Measurements from ENCODE around the gene TRIO.

Gene TRIO

DNA sequence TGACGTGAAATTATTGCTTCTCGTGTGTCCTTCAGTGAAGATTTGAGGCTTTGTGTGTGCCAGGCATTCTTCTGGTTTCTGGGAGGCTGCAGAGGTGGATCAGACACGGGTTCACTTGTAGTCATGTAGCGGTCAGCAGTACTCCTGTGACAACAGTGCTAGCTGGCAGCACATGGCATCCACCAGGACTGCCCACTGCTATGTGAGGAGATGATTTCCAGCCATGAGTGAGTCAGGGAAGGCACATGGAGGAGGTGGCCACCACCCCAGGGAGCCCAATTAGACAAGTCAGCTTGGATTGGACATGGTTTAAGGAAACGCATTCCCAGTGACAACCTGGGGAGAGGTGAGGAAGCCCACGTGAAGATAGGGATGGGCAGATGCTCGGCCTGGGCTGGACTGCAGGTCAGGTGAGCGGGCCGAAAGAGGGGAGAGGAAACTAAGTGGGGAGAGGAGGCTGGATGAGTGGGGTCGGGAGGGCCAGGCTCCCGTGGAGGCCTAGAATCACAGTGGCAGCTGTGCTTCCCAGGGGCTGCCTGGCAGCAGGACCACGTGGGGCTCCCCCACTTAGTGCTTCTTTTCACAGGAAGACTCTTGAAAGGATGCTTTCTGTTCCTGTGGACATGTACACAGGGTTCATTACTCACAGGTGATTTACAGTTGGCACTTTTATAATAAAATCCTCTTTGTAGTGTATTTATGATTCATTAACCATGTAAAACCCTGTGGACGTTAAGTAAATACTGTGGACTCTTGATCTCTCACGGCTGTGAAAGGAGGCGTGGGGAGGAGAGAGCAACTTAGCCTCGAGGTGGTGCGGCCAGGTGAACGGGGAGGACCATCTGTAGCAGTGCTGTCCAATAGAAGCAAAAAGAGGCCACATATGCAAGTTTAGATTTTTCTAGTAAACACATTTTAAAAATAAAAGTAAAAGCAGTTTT, 358.5 kb downstream of the TRIO start:
- Histone ChIP-seq H3K27me3 (ENCODE audit: control insufficient read depth, insufficient read depth, low read length) (no peaks in the 10 kb centered on the region), H3K4me3 (ENCODE audit: low read length) (no peak overlapping the region), H3K36me3 (ENCODE audit: control insufficient read depth, insufficient read depth, low read length) (peaks cover 5% of the 10 kb centered on the region), H3K9ac (ENCODE audit: low read length) (no peak overlapping the region), H3K9me3 (ENCODE audit: control insufficient read depth, low read length) (no peaks in the 10 kb centered on the region), H3K4me1 (ENCODE audit: control insufficient read depth, insufficient read depth, low read length) (no peaks in the 10 kb centered on the region)

DNA sequence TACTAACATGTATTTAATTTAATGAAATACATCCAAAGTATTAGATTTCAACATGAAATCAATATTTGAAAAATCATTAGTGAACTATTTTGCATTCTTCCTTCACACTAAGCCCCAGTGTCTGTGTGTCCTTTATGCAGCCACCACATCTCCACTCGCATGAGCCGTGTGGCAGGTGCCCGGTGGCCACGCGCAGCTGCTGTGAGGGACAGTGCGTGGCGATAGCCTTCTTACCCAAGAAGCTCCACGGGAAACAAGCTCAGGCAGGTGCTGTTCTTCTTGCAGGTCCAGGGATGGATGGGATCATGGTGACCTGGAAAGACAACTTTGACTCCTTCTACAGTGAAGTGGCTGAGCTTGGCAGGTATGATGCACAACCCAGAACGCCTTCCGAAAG, 359.1 kb downstream of the TRIO start:
- Histone ChIP-seq H3K4me3 (ENCODE audit: low read length) (no peak overlapping the region), H3K9ac (ENCODE audit: low read length) (no peak overlapping the region), H3K9me3 (ENCODE audit: control insufficient read depth, low read length) (no peaks in the 10 kb centered on the region), H3K27me3 (ENCODE audit: control insufficient read depth, insufficient read depth, low read length) (no peaks in the 10 kb centered on the region), H3K4me1 (ENCODE audit: control insufficient read depth, insufficient read depth, low read length) (no peaks in the 10 kb centered on the region), H3K36me3 (ENCODE audit: control insufficient read depth, insufficient read depth, low read length) (peaks cover 5% of the 10 kb centered on the region)

DNA sequence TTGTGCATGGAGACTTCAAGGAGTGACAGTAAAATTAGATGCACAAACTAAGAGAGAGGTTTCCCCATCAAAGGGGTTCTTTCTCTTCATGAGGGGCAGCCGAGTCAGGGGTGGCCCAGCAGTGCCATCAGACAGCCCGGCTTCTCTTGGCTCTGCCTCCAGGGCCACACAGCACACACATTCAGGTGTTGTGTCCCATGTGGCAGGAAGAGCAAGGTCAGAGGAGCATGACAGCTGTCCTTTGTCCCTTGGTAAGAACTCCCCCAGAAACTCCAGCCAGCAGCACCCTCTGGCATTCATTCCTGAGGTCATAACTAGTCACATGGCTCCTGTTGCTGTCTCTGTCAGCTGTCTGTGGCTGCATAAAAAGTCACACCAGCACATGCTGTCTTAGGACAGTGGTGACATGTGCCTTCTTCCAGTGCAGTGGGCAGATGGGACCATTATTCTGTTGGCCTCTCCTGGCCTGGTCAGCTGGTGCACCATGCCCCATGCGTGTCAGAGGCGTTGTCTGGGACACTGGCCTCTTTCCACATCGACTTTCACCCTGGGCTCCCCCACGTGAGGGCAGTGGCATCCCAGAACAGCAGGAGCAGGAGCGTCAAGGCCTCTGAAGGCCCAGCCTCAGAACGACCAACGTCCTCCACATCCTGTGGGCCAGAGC, 360.0 kb downstream of the TRIO start:
- Histone ChIP-seq H3K9ac (ENCODE audit: low read length) (no peak overlapping the region), H3K27me3 (ENCODE audit: control insufficient read depth, insufficient read depth, low read length) (no peaks in the 10 kb centered on the region), H3K4me1 (ENCODE audit: control insufficient read depth, insufficient read depth, low read length) (no peaks in the 10 kb centered on the region), H3K4me3 (ENCODE audit: low read length) (no peak overlapping the region), H3K9me3 (ENCODE audit: control insufficient read depth, low read length) (no peaks in the 10 kb centered on the region), H3K36me3 (ENCODE audit: control insufficient read depth, insufficient read depth, low read length) (peaks cover 5% of the 10 kb centered on the region)

DNA sequence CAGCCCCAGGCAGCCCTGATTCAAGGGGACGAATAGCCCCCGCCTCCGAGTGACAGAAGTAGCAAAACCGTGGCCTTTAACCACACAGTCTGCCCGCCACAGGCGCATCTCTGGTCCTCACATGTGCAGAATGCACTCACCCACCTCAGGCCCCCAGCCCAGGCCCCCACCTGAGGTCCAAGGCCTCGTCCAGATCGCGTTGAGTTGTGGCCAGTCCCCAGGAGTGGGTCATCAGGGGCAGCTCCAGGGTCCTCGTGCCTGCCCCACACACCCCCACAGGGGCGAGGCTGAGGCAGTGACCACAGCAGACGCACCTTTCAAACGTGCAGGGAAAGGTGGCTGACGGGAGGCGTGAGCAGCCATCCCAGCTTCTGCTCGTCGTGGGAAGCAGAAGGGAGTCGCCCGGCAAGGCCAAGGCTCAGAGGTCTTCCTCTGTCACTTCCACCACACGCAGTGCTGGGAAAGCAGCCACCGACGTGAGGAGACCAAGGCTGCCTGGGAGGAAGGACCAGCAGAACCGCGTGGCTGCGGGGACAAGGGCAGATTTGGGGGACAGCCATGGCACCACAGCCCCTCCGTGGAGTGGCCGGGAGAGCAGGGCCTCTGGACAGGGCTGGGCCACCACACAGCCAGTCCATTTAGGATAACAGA, 360.7 kb downstream of the TRIO start:
- Histone ChIP-seq H3K27me3 (ENCODE audit: control insufficient read depth, insufficient read depth, low read length) (no peaks in the 10 kb centered on the region), H3K4me1 (ENCODE audit: control insufficient read depth, insufficient read depth, low read length) (no peaks in the 10 kb centered on the region), H3K9ac (ENCODE audit: low read length) (no peak overlapping the region), H3K9me3 (ENCODE audit: control insufficient read depth, low read length) (no peaks in the 10 kb centered on the region), H3K4me3 (ENCODE audit: low read length) (no peak overlapping the region), H3K36me3 (ENCODE audit: control insufficient read depth, insufficient read depth, low read length) (no peaks in the 10 kb centered on the region)

DNA sequence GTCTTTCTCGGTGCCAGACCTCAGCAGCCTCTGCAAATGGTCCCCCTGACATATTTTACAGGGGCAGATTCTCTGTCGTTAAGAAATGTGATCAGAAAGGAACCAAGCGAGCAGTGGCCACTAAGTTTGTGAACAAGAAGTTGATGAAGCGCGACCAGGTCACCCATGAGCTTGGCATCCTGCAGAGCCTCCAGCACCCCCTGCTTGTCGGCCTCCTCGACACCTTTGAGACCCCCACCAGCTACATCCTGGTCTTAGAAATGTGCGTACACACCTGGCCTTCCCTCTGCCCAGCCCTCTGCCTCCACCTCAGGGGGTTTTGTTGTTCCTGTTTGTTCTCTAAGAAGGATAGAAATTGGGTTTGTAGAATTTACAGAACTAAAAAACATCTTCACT, 361.2 kb downstream of the TRIO start:
- Histone ChIP-seq H3K4me1 (ENCODE audit: control insufficient read depth, insufficient read depth, low read length) (no peaks in the 10 kb centered on the region), H3K4me3 (ENCODE audit: low read length) (no peak overlapping the region), H3K36me3 (ENCODE audit: control insufficient read depth, insufficient read depth, low read length) (no peaks in the 10 kb centered on the region), H3K27me3 (ENCODE audit: control insufficient read depth, insufficient read depth, low read length) (no peaks in the 10 kb centered on the region), H3K9me3 (ENCODE audit: control insufficient read depth, low read length) (no peaks in the 10 kb centered on the region), H3K9ac (ENCODE audit: low read length) (no peak overlapping the region)

DNA sequence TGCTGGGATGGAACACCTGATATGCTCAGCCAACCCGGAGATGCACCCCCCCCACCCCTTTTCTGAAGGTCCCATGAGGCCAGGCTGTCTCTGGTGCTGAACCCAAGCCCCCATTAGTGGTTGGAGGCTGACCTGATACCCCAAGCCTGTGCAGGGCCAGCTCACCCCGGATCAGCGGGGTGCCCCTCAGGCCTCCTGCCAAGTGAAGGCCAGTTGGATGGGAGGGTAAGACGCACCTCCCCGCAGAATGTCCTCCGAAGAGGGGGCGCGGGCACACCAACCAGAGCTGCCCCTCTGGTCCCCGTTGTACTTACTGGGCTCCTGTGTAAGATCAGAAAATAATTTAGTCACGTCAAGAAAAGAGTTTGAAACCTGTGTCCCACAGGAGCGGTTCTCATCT, 361.7 kb downstream of the TRIO start:
- Histone ChIP-seq H3K9me3 (ENCODE audit: control insufficient read depth, low read length) (no peaks in the 10 kb centered on the region), H3K27me3 (ENCODE audit: control insufficient read depth, insufficient read depth, low read length) (no peaks in the 10 kb centered on the region), H3K36me3 (ENCODE audit: control insufficient read depth, insufficient read depth, low read length) (no peaks in the 10 kb centered on the region), H3K4me1 (ENCODE audit: control insufficient read depth, insufficient read depth, low read length) (no peaks in the 10 kb centered on the region), H3K4me3 (ENCODE audit: low read length) (no peak overlapping the region), H3K9ac (ENCODE audit: low read length) (no peak overlapping the region)

DNA sequence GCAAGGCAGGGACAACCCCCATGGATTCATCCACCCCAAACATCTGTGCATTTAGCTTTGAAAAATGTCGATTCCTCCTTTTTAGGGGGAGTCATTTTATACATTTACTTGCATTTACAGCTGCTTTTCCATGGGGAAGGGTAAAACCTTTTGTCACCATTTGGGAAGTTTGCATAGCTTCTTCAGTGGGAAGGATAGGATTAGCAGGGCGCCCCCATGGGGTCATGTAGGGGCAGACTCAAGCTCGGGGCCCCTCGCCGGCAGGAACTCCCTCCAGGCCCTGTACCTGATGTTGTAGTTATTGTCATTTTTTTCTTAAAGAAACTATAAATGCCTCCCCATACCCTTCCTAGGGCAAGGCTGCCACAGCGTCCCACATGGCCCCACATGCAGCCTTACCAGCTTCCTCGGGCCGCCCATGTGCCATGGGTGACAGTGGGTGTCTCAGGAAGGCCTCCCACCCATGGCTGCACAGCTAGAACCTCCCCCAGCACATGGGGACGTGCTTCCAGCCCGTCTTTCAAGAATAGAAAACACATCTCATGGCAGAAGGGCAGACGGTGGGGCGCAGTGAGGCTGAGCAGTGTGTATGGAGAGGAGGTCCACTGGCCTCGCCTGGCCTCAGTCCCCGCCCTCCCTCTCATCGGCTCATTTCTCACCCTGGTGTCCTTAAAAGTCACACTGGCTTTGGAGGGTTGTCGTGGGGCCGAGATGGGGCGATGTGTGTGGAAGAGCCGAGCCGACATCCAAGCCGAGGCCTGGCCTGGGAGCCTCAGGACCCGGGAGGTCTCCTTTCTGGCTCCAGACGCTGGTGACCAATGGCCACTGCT, 362.4 kb downstream of the TRIO start:
- no peak overlapping the region for H3K9ac ChIP-seq (ENCODE audit: low read length)
- no peaks in the 10 kb centered on the region for H3K4me1 ChIP-seq (ENCODE audit: control insufficient read depth, insufficient read depth, low read length)
- H3K4me3 ChIP-seq (ENCODE audit: low read length) = no peak overlapping the region
- H3K9me3 ChIP-seq (ENCODE audit: control insufficient read depth, low read length) = no peaks in the 10 kb centered on the region
- H3K27me3 ChIP-seq (ENCODE audit: control insufficient read depth, insufficient read depth, low read length) = no peaks in the 10 kb centered on the region
- H3K36me3 ChIP-seq (ENCODE audit: control insufficient read depth, insufficient read depth, low read length) = no peaks in the 10 kb centered on the region

DNA sequence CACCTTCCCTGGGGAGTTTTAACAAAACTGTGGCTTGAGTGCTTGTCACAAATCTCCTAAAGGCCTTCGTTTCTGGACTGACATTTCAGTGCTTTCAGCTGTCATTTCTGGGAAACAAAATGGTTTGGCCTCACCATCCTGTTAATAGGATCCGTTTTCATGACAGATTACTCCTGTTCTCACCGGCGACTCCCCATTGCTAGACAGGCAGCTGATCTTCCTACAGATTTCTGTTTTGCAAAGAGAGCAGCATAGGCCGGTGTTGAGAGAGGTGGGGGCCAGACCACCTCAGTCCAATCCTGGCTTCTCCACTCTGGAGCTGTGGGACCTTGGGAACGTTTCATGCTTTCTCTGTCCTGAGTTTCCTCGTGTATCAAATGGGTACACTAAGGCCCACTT, 363.0 kb downstream of the TRIO start:
- Histone ChIP-seq H3K4me3 (ENCODE audit: low read length) (no peak overlapping the region), H3K9ac (ENCODE audit: low read length) (no peak overlapping the region), H3K4me1 (ENCODE audit: control insufficient read depth, insufficient read depth, low read length) (no peaks in the 10 kb centered on the region), H3K36me3 (ENCODE audit: control insufficient read depth, insufficient read depth, low read length) (no peaks in the 10 kb centered on the region), H3K27me3 (ENCODE audit: control insufficient read depth, insufficient read depth, low read length) (no peaks in the 10 kb centered on the region), H3K9me3 (ENCODE audit: control insufficient read depth, low read length) (no peaks in the 10 kb centered on the region)

DNA sequence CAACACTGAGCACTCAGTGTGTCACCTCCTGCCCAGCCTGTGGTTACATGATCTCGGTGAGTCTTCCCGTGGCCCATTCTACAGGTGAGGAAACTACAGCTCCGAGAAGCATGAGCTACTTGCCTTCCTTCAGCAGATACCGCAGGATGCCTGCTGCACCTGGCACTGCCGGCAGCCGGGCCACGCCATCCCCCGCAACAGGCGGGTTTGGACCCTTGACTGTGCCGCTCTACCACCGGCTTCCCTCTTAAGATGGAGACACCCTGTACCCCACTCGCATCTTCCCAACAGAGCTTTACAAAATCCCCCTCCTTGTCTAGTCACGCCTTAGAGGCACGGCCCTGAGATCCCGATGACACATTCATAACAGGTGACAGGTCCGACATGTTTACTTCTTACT, 363.5 kb downstream of the TRIO start:
- Histone ChIP-seq H3K27me3 (ENCODE audit: control insufficient read depth, insufficient read depth, low read length) (no peaks in the 10 kb centered on the region), H3K4me1 (ENCODE audit: control insufficient read depth, insufficient read depth, low read length) (no peaks in the 10 kb centered on the region), H3K9ac (ENCODE audit: low read length) (no peak overlapping the region), H3K9me3 (ENCODE audit: control insufficient read depth, low read length) (no peaks in the 10 kb centered on the region), H3K36me3 (ENCODE audit: control insufficient read depth, insufficient read depth, low read length) (no peaks in the 10 kb centered on the region), H3K4me3 (ENCODE audit: low read length) (no peak overlapping the region)

DNA sequence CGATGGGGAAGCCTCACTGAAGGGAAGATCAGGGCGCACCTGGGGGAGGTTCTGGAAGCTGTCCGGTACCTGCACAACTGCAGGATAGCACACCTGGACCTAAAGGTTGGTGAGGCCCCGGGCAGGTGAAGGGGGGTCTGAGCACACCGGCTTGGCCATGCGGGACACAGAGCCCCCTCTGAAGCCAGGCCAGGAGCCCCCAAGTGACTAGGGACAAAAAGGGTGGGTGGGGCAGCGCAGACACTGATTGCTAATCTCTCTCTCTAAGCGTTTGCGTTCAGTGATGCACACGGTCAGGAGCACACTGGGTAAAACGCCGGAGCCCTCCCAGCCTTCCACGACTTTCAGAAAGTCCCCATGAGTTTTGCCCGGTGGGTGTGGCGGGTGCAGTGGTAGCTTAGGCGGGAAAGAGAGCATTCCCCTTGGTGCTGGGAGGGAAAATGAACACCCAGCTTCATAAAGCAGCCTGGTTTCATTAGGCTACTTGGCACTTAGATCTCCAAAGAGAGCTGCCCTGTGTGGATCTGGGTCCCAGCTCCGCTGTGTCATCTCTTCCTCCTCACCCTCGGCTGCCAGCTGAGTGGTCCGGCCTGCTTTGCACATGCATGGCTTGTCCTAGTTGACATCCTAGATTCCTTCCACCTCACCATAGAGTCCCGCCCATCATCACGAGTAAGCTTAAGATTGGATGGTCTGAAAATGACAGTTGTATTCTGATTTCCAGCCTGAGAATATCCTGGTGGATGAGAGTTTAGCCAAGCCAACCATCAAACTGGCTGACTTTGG, 364.2 kb downstream of the TRIO start:
- Histone ChIP-seq H3K9ac (ENCODE audit: low read length) (no peak overlapping the region), H3K4me1 (ENCODE audit: control insufficient read depth, insufficient read depth, low read length) (no peaks in the 10 kb centered on the region), H3K36me3 (ENCODE audit: control insufficient read depth, insufficient read depth, low read length) (no peaks in the 10 kb centered on the region), H3K9me3 (ENCODE audit: control insufficient read depth, low read length) (no peaks in the 10 kb centered on the region), H3K4me3 (ENCODE audit: low read length) (no peak overlapping the region), H3K27me3 (ENCODE audit: control insufficient read depth, insufficient read depth, low read length) (no peaks in the 10 kb centered on the region)

DNA sequence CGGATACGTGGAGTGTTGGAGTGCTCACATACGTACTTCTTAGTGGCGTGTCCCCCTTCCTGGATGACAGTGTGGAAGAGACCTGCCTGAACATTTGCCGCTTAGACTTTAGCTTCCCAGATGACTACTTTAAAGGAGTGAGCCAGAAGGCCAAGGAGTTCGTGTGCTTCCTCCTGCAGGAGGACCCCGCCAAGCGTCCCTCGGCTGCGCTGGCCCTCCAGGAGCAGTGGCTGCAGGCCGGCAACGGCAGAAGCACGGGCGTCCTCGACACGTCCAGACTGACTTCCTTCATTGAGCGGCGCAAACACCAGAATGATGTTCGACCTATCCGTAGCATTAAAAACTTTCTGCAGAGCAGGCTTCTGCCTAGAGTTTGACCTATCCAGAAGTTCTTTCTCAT, 364.9 kb downstream of the TRIO start:
- Histone ChIP-seq H3K27me3 (ENCODE audit: control insufficient read depth, insufficient read depth, low read length) (no peaks in the 10 kb centered on the region), H3K9ac (ENCODE audit: low read length) (no peak overlapping the region), H3K4me3 (ENCODE audit: low read length) (no peak overlapping the region), H3K4me1 (ENCODE audit: control insufficient read depth, insufficient read depth, low read length) (no peaks in the 10 kb centered on the region), H3K36me3 (ENCODE audit: control insufficient read depth, insufficient read depth, low read length) (no peaks in the 10 kb centered on the region), H3K9me3 (ENCODE audit: control insufficient read depth, low read length) (no peaks in the 10 kb centered on the region)
